GM23338 (cell line): ENCODE measurements around the gene PRUNE2. TPM values are rescaled to one million over a fixed set of nuclear protein-coding genes. Genes with fewer than 3 reads are reported as not detected.

ENCODE experiments used
- ATAC-seq: fragments of 200-7000 bp; cut with Tn5 transposase; 3 replicates; pipeline ENCODE4 v1.9.1; 2020
- DNase-seq: peaks from one replicate; pipeline ENCODE4 v3.0.0-alpha.2; 2015; ENCODE audit warnings: low spot score
- H2AFZ ChIP-seq: fragments of 200-600 bp; sonication (generic); 2 replicates; pipeline ENCODE4 v1.8.0; 2016; ENCODE audit warnings: antibody characterized with exemption, mild to moderate bottlenecking, moderate library complexity
- H3F3A ChIP-seq: fragments of 200-600 bp; sonication (generic); replicated peaks from 2 replicates; pipeline ENCODE4 v1.8.0; 2017; ENCODE audit warnings: antibody characterized with exemption, mixed run types, low read depth
- H3K27ac ChIP-seq: fragments of 200-600 bp; sonication (generic); 2 replicates; pipeline ENCODE4 v1.6.1; 2016; ENCODE audit warnings: low read depth
- H3K27me3 ChIP-seq: fragments of 200-600 bp; sonication (generic); 2 replicates; pipeline ENCODE4 v1.8.0; 2016; ENCODE audit warnings: mild to moderate bottlenecking, mixed run types, moderate library complexity; ENCODE audit not compliant: insufficient read depth
- H3K36me3 ChIP-seq: fragments of 200-600 bp; sonication (generic); 2 replicates; pipeline ENCODE4 v1.8.0; 2016; ENCODE audit warnings: mild to moderate bottlenecking; ENCODE audit not compliant: insufficient read depth
- H3K4me1 ChIP-seq: fragments of 200-600 bp; sonication (generic); 2 replicates; pipeline ENCODE4 v1.8.0; 2016; ENCODE audit warnings: mild to moderate bottlenecking, moderate library complexity; ENCODE audit not compliant: insufficient read depth
- H3K4me2 ChIP-seq: fragments of 200-600 bp; sonication (generic); 2 replicates; pipeline ENCODE4 v1.7.1; 2017; ENCODE audit warnings: mixed run types
- H3K4me3 ChIP-seq: fragments of 200-600 bp; sonication (generic); 2 replicates; pipeline ENCODE4 v1.6.1; 2016; ENCODE audit warnings: mixed run types
- H3K79me2 ChIP-seq: fragments of 200-600 bp; sonication (generic); replicated peaks from 2 replicates; pipeline ENCODE4 v1.8.0; 2017; ENCODE audit warnings: mild to moderate bottlenecking; ENCODE audit not compliant: insufficient read depth
- H3K9me2 ChIP-seq: fragments of 200-600 bp; sonication (generic); 2 replicates; pipeline ENCODE4 v1.8.0; 2017; ENCODE audit not compliant: insufficient read depth
- H4K20me1 ChIP-seq: fragments of 200-600 bp; sonication (generic); replicated peaks from 2 replicates; pipeline ENCODE4 v1.8.0; 2017; ENCODE audit warnings: mild to moderate bottlenecking; ENCODE audit not compliant: insufficient read depth
- H3K27ac Mint-ChIP-seq: 2 replicates; pipeline ENCODE4 v1.8.0; 2020; ENCODE audit warnings: inconsistent platforms, mild to moderate bottlenecking, moderate library complexity, mixed read lengths
- H3K27me3 Mint-ChIP-seq: 3 replicates; pipeline ENCODE4 v1.8.0; 2022; ENCODE audit warnings: low read depth, mild to moderate bottlenecking, moderate library complexity, mixed read lengths, inconsistent platforms; ENCODE audit not compliant: insufficient read depth, poor library complexity
- H3K36me3 Mint-ChIP-seq: 3 replicates; pipeline ENCODE4 v1.8.0; 2021; ENCODE audit warnings: low read depth, mild to moderate bottlenecking, inconsistent platforms, moderate library complexity, mixed read lengths
- H3K4me1 Mint-ChIP-seq: 3 replicates; pipeline ENCODE4 v1.8.0; 2020; ENCODE audit warnings: mild to moderate bottlenecking, inconsistent platforms, mixed read lengths
- H3K4me3 Mint-ChIP-seq: 3 replicates; pipeline ENCODE4 v1.8.0; 2021; ENCODE audit warnings: moderate library complexity, mild to moderate bottlenecking, inconsistent platforms, mixed read lengths
- H3K9me3 Mint-ChIP-seq: 3 replicates; pipeline ENCODE4 v1.8.0; 2020; ENCODE audit warnings: moderate library complexity, mild to moderate bottlenecking, inconsistent platforms, mixed read lengths
- EZH2phosphoT487 ChIP-seq: fragments of 200-600 bp; sonication (generic); IDR thresholded peaks from one replicate; pipeline ENCODE4 v1.8.1; 2018; ENCODE audit warnings: antibody characterized with exemption; ENCODE audit not compliant: unreplicated experiment
- JUNB ChIP-seq: IDR thresholded peaks from one replicate; pipeline ENCODE4 v1.6.1; 2016; ENCODE audit warnings: antibody characterized with exemption; ENCODE audit not compliant: unreplicated experiment
- POLR2AphosphoS5 ChIP-seq: IDR thresholded peaks from 2 replicates; pipeline ENCODE4 v1.6.1; 2016; ENCODE audit warnings: antibody characterized with exemption, low read depth
- STAT1 ChIP-seq: IDR thresholded peaks from one replicate; pipeline ENCODE4 v1.6.1; 2016; ENCODE audit warnings: antibody characterized with exemption; ENCODE audit not compliant: unreplicated experiment
- ZNF114 ChIP-seq: fragments of 250-450 bp; sonication (Bioruptor Pico); IDR thresholded peaks from 2 replicates; pipeline ENCODE4 v1.5.0; 2020; ENCODE audit warnings: mild to moderate bottlenecking, moderate library complexity
- ZNF331 ChIP-seq: fragments of 250-450 bp; sonication (Bioruptor Pico); IDR thresholded peaks from 2 replicates; pipeline ENCODE4 v1.5.0; 2020; ENCODE audit warnings: low read depth, mild to moderate bottlenecking, moderate library complexity
- polyA plus RNA-seq: library from polyadenylated mRNA; unstranded; fragments of >200 nt; fragmentation: Nextera tagmentation; extraction: Ambion mirVana; gene quantifications from 2 replicates; pipeline ENCODE4 v1.2.1, GENCODE V29; 2016
- total RNA-seq: library from RNA; depleted of rRNA; stranded (reverse); fragments of >200 nt; shearing (Covaris generic); gene quantifications from 2 replicates; pipeline ENCODE4 v1.2.3, GENCODE V29; 2014
- TF ChIP-seq, protein P1 (sequence below), 2 experiments: fragments of 200-600 bp in 1 of 2; sonication (generic) in 1 of 2; conservative IDR thresholded peaks; 2 replicates each; pipeline versions ENCODE4 v1.5.1 to v1.6.1; 2016 to 2017; ENCODE audit warnings: antibody characterized with exemption in 2 of 2, low read depth in 2 of 2, mild to moderate bottlenecking in 2 of 2, moderate library complexity in 1 of 2
- TF ChIP-seq, protein P2 (sequence below): IDR thresholded peaks from one replicate; pipeline ENCODE4 v1.6.1; 2018; ENCODE audit warnings: antibody characterized with exemption; ENCODE audit not compliant: unreplicated experiment
- TF ChIP-seq, protein P3 (sequence below): fragments of 250-450 bp; sonication (Bioruptor Pico); IDR thresholded peaks from 2 replicates; pipeline ENCODE4 v1.5.0; 2020; ENCODE audit warnings: mild to moderate bottlenecking, moderate library complexity

Gene PRUNE2
- total and polyA plus RNA-seq, 2 experiments from 2014 or later = 10.6 to 26.5 TPM

GRCh38 chr9:76591256-76591950, 314.5 kb downstream of the PRUNE2 start:
- no peaks in the 10 kb centered on the region for H3K36me3 ChIP-seq
- no peak overlapping the region for H3K4me3 ChIP-seq
- DNase-seq = no peak
- H3K4me1 ChIP-seq = peaks cover 36% of the 10 kb centered on the region
- no peaks in the 10 kb centered on the region for H3K27me3 ChIP-seq
- H3K4me1 Mint-ChIP-seq = peaks cover 39% of the 10 kb centered on the region
- H3K4me2 ChIP-seq = no peak overlapping the region
- H3K9me2 ChIP-seq = peaks cover 14% of the 10 kb centered on the region
- H4K20me1 ChIP-seq = no peaks in the 10 kb centered on the region
- H3K27me3 Mint-ChIP-seq = no peaks in the 10 kb centered on the region
- H3K27ac Mint-ChIP-seq = no peak overlapping the region
- 0 out of 2 replicates have a peak, but pooled peaks cover 3% of the 10 kb centered on the region for H3F3A ChIP-seq
- peak overlapping the region; percentile 21; the same call in 1 of the 2 replicates for H2AFZ ChIP-seq
- TF ChIP-seq JUNB (no peak), ZNF114 (CRISPR knock-in tag) (no peak), ZNF331 (CRISPR knock-in tag) (no peak), STAT1 (no peak), EZH2phosphoT487 (no peak), POLR2AphosphoS5 (no peak)
- TF ChIP-seq, protein P1, sequence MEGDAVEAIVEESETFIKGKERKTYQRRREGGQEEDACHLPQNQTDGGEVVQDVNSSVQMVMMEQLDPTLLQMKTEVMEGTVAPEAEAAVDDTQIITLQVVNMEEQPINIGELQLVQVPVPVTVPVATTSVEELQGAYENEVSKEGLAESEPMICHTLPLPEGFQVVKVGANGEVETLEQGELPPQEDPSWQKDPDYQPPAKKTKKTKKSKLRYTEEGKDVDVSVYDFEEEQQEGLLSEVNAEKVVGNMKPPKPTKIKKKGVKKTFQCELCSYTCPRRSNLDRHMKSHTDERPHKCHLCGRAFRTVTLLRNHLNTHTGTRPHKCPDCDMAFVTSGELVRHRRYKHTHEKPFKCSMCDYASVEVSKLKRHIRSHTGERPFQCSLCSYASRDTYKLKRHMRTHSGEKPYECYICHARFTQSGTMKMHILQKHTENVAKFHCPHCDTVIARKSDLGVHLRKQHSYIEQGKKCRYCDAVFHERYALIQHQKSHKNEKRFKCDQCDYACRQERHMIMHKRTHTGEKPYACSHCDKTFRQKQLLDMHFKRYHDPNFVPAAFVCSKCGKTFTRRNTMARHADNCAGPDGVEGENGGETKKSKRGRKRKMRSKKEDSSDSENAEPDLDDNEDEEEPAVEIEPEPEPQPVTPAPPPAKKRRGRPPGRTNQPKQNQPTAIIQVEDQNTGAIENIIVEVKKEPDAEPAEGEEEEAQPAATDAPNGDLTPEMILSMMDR (conservative IDR thresholded peaks at IDR 0.05; ENCODE audit: low read depth in 2 of 2) = no peak
- TF ChIP-seq, protein P2, sequence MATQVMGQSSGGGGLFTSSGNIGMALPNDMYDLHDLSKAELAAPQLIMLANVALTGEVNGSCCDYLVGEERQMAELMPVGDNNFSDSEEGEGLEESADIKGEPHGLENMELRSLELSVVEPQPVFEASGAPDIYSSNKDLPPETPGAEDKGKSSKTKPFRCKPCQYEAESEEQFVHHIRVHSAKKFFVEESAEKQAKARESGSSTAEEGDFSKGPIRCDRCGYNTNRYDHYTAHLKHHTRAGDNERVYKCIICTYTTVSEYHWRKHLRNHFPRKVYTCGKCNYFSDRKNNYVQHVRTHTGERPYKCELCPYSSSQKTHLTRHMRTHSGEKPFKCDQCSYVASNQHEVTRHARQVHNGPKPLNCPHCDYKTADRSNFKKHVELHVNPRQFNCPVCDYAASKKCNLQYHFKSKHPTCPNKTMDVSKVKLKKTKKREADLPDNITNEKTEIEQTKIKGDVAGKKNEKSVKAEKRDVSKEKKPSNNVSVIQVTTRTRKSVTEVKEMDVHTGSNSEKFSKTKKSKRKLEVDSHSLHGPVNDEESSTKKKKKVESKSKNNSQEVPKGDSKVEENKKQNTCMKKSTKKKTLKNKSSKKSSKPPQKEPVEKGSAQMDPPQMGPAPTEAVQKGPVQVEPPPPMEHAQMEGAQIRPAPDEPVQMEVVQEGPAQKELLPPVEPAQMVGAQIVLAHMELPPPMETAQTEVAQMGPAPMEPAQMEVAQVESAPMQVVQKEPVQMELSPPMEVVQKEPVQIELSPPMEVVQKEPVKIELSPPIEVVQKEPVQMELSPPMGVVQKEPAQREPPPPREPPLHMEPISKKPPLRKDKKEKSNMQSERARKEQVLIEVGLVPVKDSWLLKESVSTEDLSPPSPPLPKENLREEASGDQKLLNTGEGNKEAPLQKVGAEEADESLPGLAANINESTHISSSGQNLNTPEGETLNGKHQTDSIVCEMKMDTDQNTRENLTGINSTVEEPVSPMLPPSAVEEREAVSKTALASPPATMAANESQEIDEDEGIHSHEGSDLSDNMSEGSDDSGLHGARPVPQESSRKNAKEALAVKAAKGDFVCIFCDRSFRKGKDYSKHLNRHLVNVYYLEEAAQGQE = no peak
- TF ChIP-seq, protein P3, sequence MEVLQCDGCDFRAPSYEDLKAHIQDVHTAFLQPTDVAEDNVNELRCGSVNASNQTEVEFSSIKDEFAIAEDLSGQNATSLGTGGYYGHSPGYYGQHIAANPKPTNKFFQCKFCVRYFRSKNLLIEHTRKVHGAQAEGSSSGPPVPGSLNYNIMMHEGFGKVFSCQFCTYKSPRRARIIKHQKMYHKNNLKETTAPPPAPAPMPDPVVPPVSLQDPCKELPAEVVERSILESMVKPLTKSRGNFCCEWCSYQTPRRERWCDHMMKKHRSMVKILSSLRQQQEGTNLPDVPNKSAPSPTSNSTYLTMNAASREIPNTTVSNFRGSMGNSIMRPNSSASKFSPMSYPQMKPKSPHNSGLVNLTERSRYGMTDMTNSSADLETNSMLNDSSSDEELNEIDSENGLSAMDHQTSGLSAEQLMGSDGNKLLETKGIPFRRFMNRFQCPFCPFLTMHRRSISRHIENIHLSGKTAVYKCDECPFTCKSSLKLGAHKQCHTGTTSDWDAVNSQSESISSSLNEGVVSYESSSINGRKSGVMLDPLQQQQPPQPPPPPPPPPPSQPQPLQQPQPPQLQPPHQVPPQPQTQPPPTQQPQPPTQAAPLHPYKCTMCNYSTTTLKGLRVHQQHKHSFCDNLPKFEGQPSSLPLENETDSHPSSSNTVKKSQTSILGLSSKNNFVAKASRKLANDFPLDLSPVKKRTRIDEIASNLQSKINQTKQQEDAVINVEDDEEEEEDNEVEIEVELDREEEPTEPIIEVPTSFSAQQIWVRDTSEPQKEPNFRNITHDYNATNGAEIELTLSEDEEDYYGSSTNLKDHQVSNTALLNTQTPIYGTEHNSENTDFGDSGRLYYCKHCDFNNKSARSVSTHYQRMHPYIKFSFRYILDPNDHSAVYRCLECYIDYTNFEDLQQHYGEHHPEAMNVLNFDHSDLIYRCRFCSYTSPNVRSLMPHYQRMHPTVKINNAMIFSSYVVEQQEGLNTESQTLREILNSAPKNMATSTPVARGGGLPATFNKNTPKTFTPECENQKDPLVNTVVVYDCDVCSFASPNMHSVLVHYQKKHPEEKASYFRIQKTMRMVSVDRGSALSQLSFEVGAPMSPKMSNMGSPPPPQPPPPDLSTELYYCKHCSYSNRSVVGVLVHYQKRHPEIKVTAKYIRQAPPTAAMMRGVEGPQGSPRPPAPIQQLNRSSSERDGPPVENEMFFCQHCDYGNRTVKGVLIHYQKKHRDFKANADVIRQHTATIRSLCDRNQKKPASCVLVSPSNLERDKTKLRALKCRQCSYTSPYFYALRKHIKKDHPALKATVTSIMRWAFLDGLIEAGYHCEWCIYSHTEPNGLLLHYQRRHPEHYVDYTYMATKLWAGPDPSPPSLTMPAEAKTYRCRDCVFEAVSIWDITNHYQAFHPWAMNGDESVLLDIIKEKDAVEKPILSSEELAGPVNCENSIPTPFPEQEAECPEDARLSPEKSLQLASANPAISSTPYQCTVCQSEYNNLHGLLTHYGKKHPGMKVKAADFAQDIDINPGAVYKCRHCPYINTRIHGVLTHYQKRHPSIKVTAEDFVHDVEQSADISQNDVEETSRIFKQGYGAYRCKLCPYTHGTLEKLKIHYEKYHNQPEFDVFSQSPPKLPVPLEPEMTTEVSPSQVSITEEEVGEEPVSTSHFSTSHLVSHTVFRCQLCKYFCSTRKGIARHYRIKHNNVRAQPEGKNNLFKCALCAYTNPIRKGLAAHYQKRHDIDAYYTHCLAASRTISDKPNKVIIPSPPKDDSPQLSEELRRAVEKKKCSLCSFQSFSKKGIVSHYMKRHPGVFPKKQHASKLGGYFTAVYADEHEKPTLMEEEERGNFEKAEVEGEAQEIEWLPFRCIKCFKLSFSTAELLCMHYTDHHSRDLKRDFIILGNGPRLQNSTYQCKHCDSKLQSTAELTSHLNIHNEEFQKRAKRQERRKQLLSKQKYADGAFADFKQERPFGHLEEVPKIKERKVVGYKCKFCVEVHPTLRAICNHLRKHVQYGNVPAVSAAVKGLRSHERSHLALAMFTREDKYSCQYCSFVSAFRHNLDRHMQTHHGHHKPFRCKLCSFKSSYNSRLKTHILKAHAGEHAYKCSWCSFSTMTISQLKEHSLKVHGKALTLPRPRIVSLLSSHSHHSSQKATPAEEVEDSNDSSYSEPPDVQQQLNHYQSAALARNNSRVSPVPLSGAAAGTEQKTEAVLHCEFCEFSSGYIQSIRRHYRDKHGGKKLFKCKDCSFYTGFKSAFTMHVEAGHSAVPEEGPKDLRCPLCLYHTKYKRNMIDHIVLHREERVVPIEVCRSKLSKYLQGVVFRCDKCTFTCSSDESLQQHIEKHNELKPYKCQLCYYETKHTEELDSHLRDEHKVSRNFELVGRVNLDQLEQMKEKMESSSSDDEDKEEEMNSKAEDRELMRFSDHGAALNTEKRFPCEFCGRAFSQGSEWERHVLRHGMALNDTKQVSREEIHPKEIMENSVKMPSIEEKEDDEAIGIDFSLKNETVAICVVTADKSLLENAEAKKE (CRISPR knock-in tag) = no peak
- H3K36me3 Mint-ChIP-seq = no peaks in the 10 kb centered on the region
- no peak overlapping the region for H3K27ac ChIP-seq
- no peak overlapping the region for H3K4me3 Mint-ChIP-seq
- H3K79me2 ChIP-seq = no peaks in the 10 kb centered on the region
- H3K9me3 Mint-ChIP-seq = no peaks in the 10 kb centered on the region; the same call in 2 of the 3 replicates
- no peak for ATAC-seq
